HG02623 (cell line): ENCODE measurements around the gene CD34.
"Not testable (repeated sequence)": the region's sequence is repeated elsewhere in the genome, so short reads cannot be mapped to it uniquely, and the experiment has no call there.

Experiments
- ATAC-seq: cut with Tn5 transposase; IDR thresholded peaks from one replicate; pipeline ENCODE4 v1.9.1; 2021; ENCODE audit warnings: moderate library complexity; ENCODE audit not compliant: unreplicated experiment

The CD34 gene

DNA sequence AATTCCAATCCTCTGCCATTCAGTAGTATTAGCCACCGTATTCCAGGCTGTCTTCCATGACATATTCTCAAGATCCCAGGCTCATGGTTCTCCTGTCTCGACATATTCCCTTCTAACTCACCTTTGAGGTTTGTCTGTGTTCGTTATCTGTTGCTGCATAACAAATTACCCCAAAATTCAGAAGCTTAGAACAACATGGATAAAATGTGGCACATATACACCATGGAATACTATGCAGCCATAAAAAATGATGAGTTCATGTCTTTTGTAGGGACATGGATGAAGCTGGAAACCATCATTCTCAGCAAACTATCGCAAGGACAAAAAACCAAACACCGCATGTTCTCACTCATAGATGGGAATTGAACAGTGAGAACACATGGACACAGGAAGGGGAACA lies 33.0 kb downstream of the CD34 start:
- ATAC-seq, result not testable (repeated sequence)

GRCh38 chr1:207876131-207876530 lies 34.8 kb downstream of the CD34 start:
- ATAC-seq, result no peak

- ATAC-seq, result no peak
Observed at GRCh38 chr1:207875532-207875931, 35.4 kb downstream of the CD34 start.

- no peak for ATAC-seq
Observed at GRCh38 chr1:207873055-207873890, 37.7 kb downstream of the CD34 start.

- ATAC-seq, result no peak
Observed at GRCh38 chr1:207872621-207873020, 38.3 kb downstream of the CD34 start.

DNA sequence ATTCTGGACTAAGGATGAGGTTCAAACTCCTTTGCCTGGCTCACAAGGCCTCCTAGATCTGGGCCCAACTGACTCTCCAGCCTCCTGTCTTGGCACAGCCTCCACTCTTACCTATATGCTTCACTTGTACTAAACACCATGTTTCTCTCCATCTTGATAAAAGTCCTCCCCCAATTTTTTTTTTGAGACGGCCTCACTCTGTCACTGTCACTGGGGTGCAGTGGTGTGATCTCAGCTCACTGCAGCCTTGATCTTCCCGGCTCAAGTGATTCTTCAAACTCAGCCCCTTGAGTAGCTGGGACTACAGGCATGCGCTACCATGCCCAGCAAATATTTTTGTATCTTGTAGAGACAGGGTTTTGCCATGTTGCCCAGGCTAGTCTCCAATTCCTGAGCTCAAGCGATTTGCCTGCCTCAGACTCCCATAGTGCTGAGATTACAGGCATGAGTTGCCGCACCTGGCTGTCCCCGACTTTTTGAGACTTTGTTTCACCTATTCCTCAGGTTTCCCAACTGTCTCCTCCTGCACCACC lies 39.7 kb downstream of the CD34 start:
- no peak for ATAC-seq

DNA sequence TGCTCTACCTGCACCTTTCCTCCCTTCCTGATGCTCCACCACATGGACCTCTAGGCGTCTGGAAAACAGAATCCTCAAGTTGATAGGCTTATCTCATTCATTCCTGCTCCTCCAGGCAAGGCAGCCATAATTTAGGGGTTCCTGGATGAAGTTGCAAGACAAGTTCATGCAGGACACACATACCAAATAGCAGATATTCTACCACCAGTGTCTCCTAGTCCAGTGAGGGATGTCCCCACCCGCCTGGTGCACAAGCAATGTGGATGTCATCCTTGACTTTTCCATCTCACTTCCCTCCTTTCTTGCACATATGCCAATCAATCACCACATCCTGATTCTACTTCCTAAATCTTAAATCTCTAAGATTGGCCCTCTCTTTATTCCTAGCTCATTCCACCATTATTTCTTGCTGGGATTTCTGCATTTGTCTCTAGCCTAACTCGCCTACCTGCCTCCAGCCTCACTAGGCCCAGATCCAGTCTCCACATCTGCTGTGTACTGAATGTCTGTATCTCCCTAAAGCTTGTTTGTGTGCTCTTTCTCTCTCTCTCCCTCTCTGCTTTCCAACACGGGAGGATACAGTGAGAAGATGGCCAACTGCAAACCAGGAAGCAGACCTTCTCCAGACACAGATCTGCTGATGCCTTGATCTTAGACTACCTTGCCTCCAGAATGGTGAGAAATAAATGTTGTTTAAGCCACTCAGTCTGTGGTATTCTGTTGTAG lies 40.5 kb downstream of the CD34 start:
- ATAC-seq, result no peak

DNA sequence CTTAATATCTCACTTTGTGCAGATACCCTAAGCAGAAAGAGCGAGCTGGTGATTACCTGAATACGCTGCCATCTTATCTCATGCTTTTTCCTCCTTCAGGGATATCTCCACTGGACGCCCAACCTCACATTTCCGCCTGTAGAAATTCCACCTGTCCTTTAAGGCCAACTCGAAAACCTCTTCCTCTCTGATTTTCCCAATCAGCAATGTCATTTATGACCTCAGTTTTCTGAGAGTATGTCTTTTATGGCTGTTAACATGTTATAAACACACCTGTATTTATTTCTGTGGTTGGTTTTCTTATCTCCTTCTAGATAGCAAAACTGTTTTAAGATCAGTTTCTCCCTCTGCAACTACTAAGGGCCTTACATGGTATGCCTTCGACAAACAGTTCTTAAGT lies 41.1 kb downstream of the CD34 start:
- ATAC-seq, result no peak

- peak; percentile 62 for ATAC-seq
Observed at GRCh38 chr1:207868774-207869721, 41.9 kb downstream of the CD34 start.

DNA sequence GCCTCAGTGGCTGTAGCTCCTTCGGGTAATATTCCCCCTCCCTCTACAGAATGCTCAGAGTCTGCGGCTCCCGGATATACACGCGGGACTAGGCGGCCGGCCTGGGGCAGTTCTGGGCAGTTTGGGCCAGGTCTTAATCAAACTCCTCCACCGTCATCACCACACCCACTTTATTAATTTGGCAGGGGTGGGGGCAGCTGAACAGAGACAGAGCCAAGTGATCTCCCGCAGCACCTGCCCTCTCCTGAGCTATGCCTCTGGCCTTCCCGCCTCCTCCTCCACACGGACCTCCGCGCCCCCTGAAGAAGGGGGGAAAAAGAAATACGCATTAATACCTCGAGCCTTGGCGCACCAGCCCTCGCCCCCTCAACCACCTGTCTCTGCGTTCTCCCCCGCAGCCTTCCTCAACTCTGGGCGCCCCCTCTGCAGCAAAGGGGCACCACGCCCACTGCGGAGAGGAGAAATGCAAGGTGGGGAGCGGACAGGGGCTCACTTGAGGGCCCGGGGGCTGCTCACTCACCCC lies 42.6 kb downstream of the CD34 start:
- ATAC-seq, result no peak

DNA sequence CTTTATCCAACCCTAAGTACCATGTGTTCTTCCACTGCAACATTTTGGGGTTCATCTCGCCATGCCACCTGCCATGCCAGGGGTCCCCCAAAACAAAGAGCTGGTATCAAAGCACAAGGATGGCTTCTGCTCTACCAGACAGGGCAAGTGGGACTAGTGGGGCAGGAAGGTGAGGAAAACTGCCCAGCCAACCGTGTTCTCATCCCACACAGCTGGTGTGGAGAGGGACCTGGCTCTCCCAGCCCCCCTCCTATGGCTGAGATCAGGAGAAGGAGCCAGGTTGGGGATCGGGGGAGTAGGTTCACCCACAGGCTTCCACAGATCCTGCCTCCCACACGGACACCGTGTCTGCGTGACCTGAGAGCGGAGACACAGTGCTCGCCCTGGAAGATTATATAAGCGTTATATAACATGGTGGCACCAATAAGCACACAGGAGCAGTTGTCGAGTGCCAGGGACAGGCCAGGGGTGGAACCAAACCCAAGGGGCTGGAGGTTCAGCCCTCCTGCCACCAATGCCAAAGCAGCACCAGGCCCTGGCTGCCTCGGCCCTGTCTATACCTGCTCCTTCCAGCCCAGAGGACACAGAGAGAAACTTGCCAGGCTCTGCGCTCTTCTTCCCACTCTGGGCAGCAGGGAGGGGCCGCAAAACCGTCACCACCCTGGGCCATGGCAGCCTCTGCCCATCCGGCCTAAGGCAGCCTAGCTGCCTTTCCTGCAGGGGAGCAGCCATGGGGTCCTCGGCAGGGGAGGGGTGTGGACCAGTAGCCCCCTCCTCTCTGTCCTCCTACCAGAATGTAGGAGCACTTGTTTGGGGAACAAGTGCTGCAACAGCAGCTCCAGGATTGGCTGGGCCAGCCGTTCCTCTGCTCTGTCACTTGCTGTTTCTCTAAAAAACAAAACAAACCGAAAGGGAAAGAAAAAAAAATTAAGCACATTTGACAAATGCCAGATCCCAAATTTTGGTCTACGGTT lies 43.5 kb downstream of the CD34 start:
- ATAC-seq, result no peak

DNA sequence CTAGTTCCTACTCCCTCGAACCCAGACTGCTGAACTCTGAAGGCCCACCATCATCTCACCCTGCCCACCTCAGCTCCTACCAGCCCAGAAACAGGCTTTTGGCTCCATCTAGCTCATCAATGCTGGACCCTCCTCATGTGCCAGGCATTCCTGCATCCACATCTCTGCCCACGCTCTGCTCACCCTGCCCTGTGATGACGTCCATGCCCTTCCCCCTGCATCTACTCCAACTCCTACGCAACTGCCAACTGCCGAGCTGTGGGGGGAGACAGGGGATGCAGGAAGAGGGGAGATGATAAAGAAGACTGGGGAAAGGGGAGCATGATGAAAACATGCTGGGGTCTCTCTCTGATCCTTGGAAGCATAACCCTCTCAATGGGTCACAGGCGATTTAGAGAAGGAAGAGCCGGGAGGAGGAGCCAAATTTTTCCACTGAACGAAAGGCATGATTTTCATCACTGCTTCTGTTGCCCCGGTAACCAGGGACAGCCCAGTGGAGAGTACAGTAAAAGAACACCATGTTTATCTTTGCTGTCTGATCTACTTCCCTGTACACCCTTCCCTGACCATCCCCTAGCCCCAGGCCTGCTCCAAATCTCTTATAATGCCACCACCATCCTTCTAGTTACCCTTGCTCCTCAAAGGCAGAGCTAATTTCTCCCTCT lies 44.3 kb downstream of the CD34 start:
- no peak for ATAC-seq

DNA sequence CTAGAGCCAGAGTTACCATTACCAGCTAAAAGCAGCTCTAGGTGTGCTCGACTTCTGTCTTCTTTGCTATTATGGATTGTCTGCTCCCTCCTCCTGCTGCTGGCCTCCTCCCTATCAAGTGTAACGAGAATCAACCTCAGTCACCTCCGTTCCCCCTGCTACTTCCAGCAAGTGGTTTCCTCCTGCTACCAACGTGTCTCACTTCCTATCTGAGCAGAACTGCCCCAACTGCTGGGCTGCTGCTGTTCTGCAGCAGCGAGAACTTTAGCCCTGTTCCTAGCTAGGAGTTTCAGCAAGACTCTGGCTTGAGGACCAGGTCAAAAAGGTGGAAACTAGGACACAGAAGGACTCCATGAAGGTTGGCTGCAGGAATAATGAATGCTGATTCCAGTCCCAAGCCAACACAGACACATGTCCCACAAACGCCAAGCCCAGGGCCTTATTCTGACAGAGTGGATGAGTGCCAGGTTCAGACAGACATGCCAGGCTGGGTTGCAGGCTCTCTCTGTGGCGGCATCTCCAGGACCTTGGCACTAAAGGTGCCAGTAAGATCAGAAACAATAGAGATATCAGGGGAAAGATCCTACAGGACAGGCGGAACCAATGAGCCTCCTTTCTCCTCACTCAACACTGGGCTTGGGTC lies 46.9 kb downstream of the CD34 start:
- peak; percentile 50 for ATAC-seq

DNA sequence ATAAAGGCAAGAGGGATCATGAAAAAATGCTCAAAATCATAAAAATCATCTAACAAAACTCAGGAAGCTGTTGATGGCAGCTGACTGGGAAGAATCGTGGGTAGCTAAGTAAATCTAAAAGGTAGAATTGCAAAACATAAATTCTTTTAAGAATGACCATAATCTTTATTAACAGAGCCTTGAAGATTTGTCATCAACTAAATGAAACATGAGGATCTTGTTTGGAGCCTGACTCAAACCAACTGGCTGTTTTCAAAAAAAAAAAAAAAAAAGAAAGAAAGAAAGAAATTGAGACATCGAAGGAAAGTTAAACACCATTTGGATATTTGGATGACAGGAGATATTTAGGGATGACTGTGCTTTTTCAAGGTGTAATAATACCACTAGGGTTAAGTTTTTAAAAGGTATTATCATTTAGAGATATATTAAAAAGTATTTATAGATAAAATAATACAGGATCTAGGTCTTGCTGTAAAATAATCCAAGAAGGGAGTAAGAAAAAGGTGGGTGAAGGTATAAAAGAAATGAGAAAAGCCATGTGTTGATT lies 48.6 kb downstream of the CD34 start:
- ATAC-seq, result no peak

DNA sequence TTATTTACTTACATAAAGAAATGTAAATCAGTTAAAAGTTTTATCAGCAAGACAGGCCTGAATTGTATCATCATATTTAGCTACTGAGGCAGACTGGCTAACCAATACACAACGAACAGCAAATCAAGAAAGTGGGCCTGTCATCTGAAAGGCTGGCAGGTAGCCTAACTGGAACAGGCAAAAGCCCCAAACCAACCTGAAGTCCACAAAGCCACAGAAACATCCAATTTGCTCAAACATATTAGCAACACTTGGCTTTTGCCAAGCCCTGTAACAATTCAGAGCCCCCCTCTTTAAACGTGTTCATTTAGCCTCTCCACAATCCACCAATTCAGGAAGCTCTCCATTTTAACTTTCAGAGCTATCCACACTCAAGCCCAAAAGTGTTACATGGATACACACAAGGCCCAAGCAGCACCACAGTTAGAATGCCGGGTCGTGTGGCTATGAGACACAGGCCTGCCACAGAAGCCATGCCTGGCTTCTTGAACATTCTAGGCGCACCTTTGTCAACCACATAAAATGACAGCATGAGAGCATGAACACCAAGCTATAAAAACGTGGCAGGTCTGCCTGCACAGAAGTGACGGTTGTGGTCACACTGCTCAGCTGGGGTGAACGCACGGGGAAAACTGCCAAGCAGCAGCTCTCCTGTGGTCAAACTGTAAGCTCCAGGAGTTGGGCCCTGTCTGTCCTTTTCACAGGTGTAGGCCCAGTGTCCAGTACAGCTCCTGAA lies 49.3 kb downstream of the CD34 start:
- no peak for ATAC-seq

DNA sequence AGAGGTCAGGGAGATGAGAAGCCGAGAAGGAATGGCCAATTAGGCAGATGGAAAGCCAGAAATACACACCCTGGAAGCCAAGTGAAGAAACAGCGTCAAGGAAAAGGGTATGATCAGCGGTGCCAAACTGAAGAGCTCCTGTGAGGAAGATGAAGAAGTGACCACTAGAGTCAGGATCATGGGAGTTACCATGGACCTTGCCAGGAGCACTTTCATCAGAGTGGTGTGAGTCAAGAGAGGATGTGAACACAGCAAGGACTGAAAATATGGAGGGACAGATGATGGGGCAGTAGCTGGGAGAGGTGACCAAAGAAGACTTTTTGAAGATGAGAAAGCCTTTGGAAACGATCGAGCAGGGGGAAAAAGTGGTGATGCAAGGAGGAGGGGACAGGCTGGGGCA lies 50.4 kb downstream of the CD34 start:
- ATAC-seq, result no peak

DNA sequence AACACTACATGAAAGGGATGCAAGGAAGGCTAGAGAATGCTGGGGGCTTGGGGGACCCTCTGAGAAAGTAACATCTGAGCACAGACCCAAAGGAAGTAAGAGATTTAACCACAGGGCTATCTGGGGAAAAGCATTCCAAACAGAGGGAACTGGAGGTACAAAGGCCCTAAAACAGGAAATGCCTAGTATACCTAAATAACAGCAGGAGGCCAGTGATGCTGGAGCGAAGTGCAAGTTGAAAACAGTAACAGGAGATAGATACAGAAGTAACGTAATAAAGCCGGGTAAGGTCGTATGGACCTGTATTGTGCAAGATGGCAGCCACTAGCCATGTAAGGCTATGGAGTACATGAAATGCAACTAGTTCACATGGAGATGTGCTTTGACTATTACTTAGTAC lies 52.1 kb downstream of the CD34 start:
- ATAC-seq, result no peak

GRCh38 chr1:207858281-207858680 lies 52.6 kb downstream of the CD34 start:
- no peak for ATAC-seq
